A673 (cell line): ENCODE measurements around the gene EDNRA. TPM values are rescaled to one million over a fixed set of nuclear protein-coding genes. Genes with fewer than 3 reads are reported as not detected.

Source experiments
- BruUV-seq: library from RNA; stranded (reverse); fragments of 400-500 nt; replicated peaks from 2 replicates; lab custom pipeline; 2021; lab: Mats Ljungman, UMichigan
- CTCF ChIA-PET: fragments of 300-600 bp; sonication (Branson Sonifier 250); formaldehyde crosslinking; loops from one replicate; lab custom pipeline; 2022; ENCODE audit warnings: antibody characterized with exemption; lab: Charles Lee
- POLR2A ChIA-PET: fragments of 300-600 bp; sonication (Branson Sonifier 250); formaldehyde crosslinking; loops from one replicate; lab custom pipeline; 2022; ENCODE audit warnings: antibody characterized with exemption; ENCODE audit not compliant: low non-redundant PET; lab: Charles Lee
- DNase-seq: peaks from one replicate; pipeline ENCODE4 v3.0.0-alpha.2; 2015; ENCODE audit warnings: low spot score
- H3K27ac ChIP-seq: fragments of 200-600 bp; sonication (generic); 2 replicates; pipeline ENCODE4 v1.5.1; 2016; ENCODE audit warnings: mixed run types, low read depth, mild to moderate bottlenecking, mixed read lengths, antibody characterized with exemption, low read length; ENCODE audit not compliant: poor library complexity, severe bottlenecking
- H3K27me3 ChIP-seq: fragments of 200-600 bp; sonication (generic); replicated peaks from 2 replicates; pipeline ENCODE4 v1.6.1; 2017; ENCODE audit warnings: mixed run types, low read depth, mild to moderate bottlenecking, mixed read lengths, antibody characterized with exemption, low read length; ENCODE audit not compliant: insufficient read depth, poor library complexity
- H3K36me3 ChIP-seq: fragments of 200-600 bp; sonication (generic); 2 replicates; pipeline ENCODE4 v1.6.1; 2016; ENCODE audit warnings: mixed run types, mild to moderate bottlenecking, mixed read lengths, antibody characterized with exemption, low read length; ENCODE audit not compliant: insufficient read depth, poor library complexity, severe bottlenecking
- H3K4me1 ChIP-seq: fragments of 200-600 bp; sonication (generic); 2 replicates; pipeline ENCODE4 v1.6.1; 2017; ENCODE audit warnings: mixed run types, mild to moderate bottlenecking, mixed read lengths, antibody characterized with exemption, low read length; ENCODE audit not compliant: insufficient read depth, poor library complexity, severe bottlenecking
- H3K4me3 ChIP-seq: fragments of 200-600 bp; sonication (generic); 2 replicates; pipeline ENCODE4 v1.5.1; 2016; ENCODE audit warnings: low read depth, mixed run types, mild to moderate bottlenecking, mixed read lengths, low read length; ENCODE audit not compliant: poor library complexity, severe bottlenecking
- H3K9me3 ChIP-seq: fragments of 200-600 bp; sonication (generic); 2 replicates; pipeline ENCODE4 v1.6.1; 2016; ENCODE audit warnings: mixed run types, low read depth, mild to moderate bottlenecking, mixed read lengths, antibody characterized with exemption, low read length; ENCODE audit not compliant: poor library complexity, severe bottlenecking
- EZH2 ChIP-seq: fragments of 200-600 bp; sonication (generic); IDR thresholded peaks from 2 replicates; pipeline ENCODE4 v1.6.1; 2017; ENCODE audit warnings: borderline replicate concordance, low read depth, mild to moderate bottlenecking, mixed read lengths, antibody characterized with exemption, low read length; ENCODE audit not compliant: poor library complexity, severe bottlenecking
- intact Hi-C: fragments of 100-400 bp; cut with micrococcal nuclease; formaldehyde crosslinking; loops from one replicate; pipeline ENCODE4 v1.10.0; 2022; ENCODE audit not compliant: unreplicated experiment
- total RNA-seq: library from RNA; stranded (reverse); gene quantifications from 2 replicates; pipeline ENCODE4 v1.2.3, GENCODE V29; 2021
- TF ChIP-seq, protein P1 (sequence below): fragments of 300-800, 200-600 bp; sonication (generic); conservative IDR thresholded peaks from 2 replicates; pipeline ENCODE4 v1.5.1; 2017; ENCODE audit warnings: low read depth, mild to moderate bottlenecking, antibody characterized with exemption, low read length, moderate library complexity, mixed read lengths

EDNRA gene
- total RNA-seq, 1 experiment from 2014 or later, result 23.9 TPM

- intact Hi-C loops, result no loop called here
- Histone ChIP-seq H3K9me3 (no peaks in the 10 kb centered on the region), H3K36me3 (no peaks in the 10 kb centered on the region), H3K4me3 (peak overlapping the region; percentile 67), H3K4me1 (peaks cover 6% of the 10 kb centered on the region), H3K27ac (peak overlapping the region; percentile 83), H3K27me3 (no peaks in the 10 kb centered on the region)
- no peak for TF ChIP-seq EZH2
- TF ChIP-seq, protein P1, sequence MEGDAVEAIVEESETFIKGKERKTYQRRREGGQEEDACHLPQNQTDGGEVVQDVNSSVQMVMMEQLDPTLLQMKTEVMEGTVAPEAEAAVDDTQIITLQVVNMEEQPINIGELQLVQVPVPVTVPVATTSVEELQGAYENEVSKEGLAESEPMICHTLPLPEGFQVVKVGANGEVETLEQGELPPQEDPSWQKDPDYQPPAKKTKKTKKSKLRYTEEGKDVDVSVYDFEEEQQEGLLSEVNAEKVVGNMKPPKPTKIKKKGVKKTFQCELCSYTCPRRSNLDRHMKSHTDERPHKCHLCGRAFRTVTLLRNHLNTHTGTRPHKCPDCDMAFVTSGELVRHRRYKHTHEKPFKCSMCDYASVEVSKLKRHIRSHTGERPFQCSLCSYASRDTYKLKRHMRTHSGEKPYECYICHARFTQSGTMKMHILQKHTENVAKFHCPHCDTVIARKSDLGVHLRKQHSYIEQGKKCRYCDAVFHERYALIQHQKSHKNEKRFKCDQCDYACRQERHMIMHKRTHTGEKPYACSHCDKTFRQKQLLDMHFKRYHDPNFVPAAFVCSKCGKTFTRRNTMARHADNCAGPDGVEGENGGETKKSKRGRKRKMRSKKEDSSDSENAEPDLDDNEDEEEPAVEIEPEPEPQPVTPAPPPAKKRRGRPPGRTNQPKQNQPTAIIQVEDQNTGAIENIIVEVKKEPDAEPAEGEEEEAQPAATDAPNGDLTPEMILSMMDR, result no peak
- BruUV-seq, result TSS peak; percentile 66
- no peak for DNase-seq
- POLR2A ChIA-PET, result interaction anchor here (0.5 to 0.6 kb wide), 3 partner anchors 32 to 137 kb away, joined by 3 to 5 read pairs (median 4); no protein-coding TSS in a partner anchor
- CTCF ChIA-PET, result interaction anchor here (0.8 kb wide), 1 partner anchor 38 kb away, joined by 3 read pairs; no protein-coding TSS in a partner anchor
Observed at GRCh38 chr4:147480502-147480890, 401 bp upstream of the EDNRA start.

GRCh38 chr4:147481577-147482109, 746 bp downstream of the EDNRA start:
- intact Hi-C loops, result no loop called here
- Histone ChIP-seq H3K27ac (peak overlapping the region; percentile 83), H3K4me1 (peaks cover 6% of the 10 kb centered on the region), H3K9me3 (no peaks in the 10 kb centered on the region), H3K27me3 (no peaks in the 10 kb centered on the region), H3K4me3 (peak overlapping the region; percentile 67), H3K36me3 (no peaks in the 10 kb centered on the region)
- no peak for TF ChIP-seq EZH2
- TF ChIP-seq, protein P1, result no peak
- DNase-seq, result peak; percentile 31
- BruUV-seq, result no TSS peak
- POLR2A ChIA-PET, result no interaction called here
- CTCF ChIA-PET, result no interaction called here

DNA sequence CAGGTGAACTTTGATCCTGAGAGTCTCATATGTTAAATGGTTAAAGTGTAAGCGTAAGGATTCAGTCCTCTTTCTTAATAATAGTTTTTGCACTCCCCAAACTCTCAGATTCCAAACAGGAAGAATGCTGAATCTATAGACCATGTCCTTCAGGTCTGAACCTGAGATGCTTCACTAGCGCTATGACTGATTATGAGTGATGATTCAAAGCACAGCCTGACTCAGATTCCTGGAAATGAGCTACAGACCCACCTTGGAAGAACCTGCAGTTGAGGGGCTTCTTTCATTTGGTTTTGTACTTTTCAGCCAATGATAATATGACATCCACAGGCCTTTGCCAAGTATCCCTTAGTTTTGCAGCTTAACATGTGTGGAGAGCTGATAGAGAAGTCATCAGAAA, 1.4 kb downstream of the EDNRA start:
- CTCF ChIA-PET, result no interaction called here
- H3K9me3 ChIP-seq, result no peaks in the 10 kb centered on the region
- no peaks in the 10 kb centered on the region for H3K27me3 ChIP-seq
- no peak for DNase-seq
- intact Hi-C loops, result no loop called here
- peak overlapping the region; percentile 83 for H3K27ac ChIP-seq
- peak overlapping the region; percentile 67 for H3K4me3 ChIP-seq
- TF ChIP-seq EZH2, result no peak
- TF ChIP-seq, protein P1, result no peak
- H3K36me3 ChIP-seq, result no peaks in the 10 kb centered on the region
- POLR2A ChIA-PET, result no interaction called here
- H3K4me1 ChIP-seq, result peaks cover 6% of the 10 kb centered on the region
- BruUV-seq, result no TSS peak
